Measurements from ENCODE around the gene HRH1. TPM values are rescaled to one million over a fixed set of nuclear protein-coding genes. Genes with fewer than 3 reads are reported as not detected.

Gene HRH1
- total RNA-seq, 1 experiment from 2014 or later, result 11.0 TPM

- intact Hi-C loops (cut with micrococcal nuclease), result no loop called here
- ChIA-PET POLR2A (interaction anchor here (0.6 to 1.7 kb wide), 4 partner anchors 9 to 34 kb away, joined by 3 to 5 read pairs (median 4); no protein-coding TSS in a partner anchor), CTCF (interaction anchor here (0.6 to 2.2 kb wide), 2 partner anchors 228 to 247 kb away, joined by 3 to 6 read pairs; no protein-coding TSS in a partner anchor)
- BruUV-seq (replicated peaks), result no TSS peak
- H3K4me3 Mint-ChIP-seq (ENCODE audit: unreplicated experiment), result no peak overlapping the region
- no peaks in the 10 kb centered on the region for H3K9me3 Mint-ChIP-seq (ENCODE audit: unreplicated experiment)
- peak overlapping the region; percentile 53 for H3K27ac Mint-ChIP-seq (ENCODE audit: low read depth, unreplicated experiment)
- H3K4me1 Mint-ChIP-seq (ENCODE audit: insufficient read depth, unreplicated experiment), result peaks cover 8% of the 10 kb centered on the region
- TF ChIP-seq CTCF (IDR thresholded peaks at IDR 0.05; ENCODE audit: unreplicated experiment), result no peak
- DNase-seq (ENCODE audit: unreplicated experiment), result no peak
- peaks cover 59% of the 10 kb centered on the region for H3K36me3 Mint-ChIP-seq (ENCODE audit: insufficient read depth, unreplicated experiment)
- no peaks in the 10 kb centered on the region for H3K27me3 Mint-ChIP-seq (ENCODE audit: insufficient read depth, unreplicated experiment)
Measured at GRCh38 chr3:11306817-11307589, 152.7 kb downstream of the HRH1 start.

- CTCF ChIA-PET, result interaction anchor here (2.2 kb wide), 1 partner anchor 247 kb away, joined by 6 read pairs; no protein-coding TSS in a partner anchor
- Mint-ChIP-seq H3K9me3 (ENCODE audit: unreplicated experiment) (no peaks in the 10 kb centered on the region), H3K4me1 (ENCODE audit: insufficient read depth, unreplicated experiment) (peaks cover 8% of the 10 kb centered on the region), H3K27ac (ENCODE audit: low read depth, unreplicated experiment) (peak overlapping the region; percentile 53), H3K27me3 (ENCODE audit: insufficient read depth, unreplicated experiment) (no peaks in the 10 kb centered on the region), H3K36me3 (ENCODE audit: insufficient read depth, unreplicated experiment) (peaks cover 56% of the 10 kb centered on the region), H3K4me3 (ENCODE audit: unreplicated experiment) (no peak overlapping the region)
- intact Hi-C loops (cut with micrococcal nuclease), result no loop called here
- TF ChIP-seq CTCF (IDR thresholded peaks at IDR 0.05; ENCODE audit: unreplicated experiment), result no peak
- POLR2A ChIA-PET, result no interaction called here
- BruUV-seq (replicated peaks), result no TSS peak
- DNase-seq (ENCODE audit: unreplicated experiment), result no peak
Measured at GRCh38 chr3:11307830-11308432, 153.6 kb downstream of the HRH1 start.

- intact Hi-C loops (cut with micrococcal nuclease), result no loop called here
- H3K27ac Mint-ChIP-seq (ENCODE audit: low read depth, unreplicated experiment), result no peak overlapping the region
- peaks cover 4% of the 10 kb centered on the region for H3K4me1 Mint-ChIP-seq (ENCODE audit: insufficient read depth, unreplicated experiment)
- no peak for DNase-seq (ENCODE audit: unreplicated experiment)
- BruUV-seq (replicated peaks), result no TSS peak
- CTCF ChIA-PET, result interaction anchor here (0.7 to 1.7 kb wide), 2 partner anchors 24 to 75 kb away, joined by 4 to 7 read pairs; no protein-coding TSS in a partner anchor
- no peak for TF ChIP-seq CTCF (IDR thresholded peaks at IDR 0.05; ENCODE audit: unreplicated experiment)
- POLR2A ChIA-PET, result interaction anchor here (0.7 kb wide), 1 partner anchor 21 kb away, joined by 4 read pairs; no protein-coding TSS in a partner anchor
- H3K36me3 Mint-ChIP-seq (ENCODE audit: insufficient read depth, unreplicated experiment), result peaks cover 62% of the 10 kb centered on the region
- H3K4me3 Mint-ChIP-seq (ENCODE audit: unreplicated experiment), result no peak overlapping the region
- no peaks in the 10 kb centered on the region for H3K27me3 Mint-ChIP-seq (ENCODE audit: insufficient read depth, unreplicated experiment)
- H3K9me3 Mint-ChIP-seq (ENCODE audit: unreplicated experiment), result no peaks in the 10 kb centered on the region
Measured at GRCh38 chr3:11310258-11310657, 156.0 kb downstream of the HRH1 start.

GRCh38 chr3:11312166-11312565, 157.9 kb downstream of the HRH1 start:
- no peak overlapping the region for H3K4me3 Mint-ChIP-seq (ENCODE audit: unreplicated experiment)
- no peaks in the 10 kb centered on the region for H3K9me3 Mint-ChIP-seq (ENCODE audit: unreplicated experiment)
- no peak for DNase-seq (ENCODE audit: unreplicated experiment)
- H3K4me1 Mint-ChIP-seq (ENCODE audit: insufficient read depth, unreplicated experiment), result no peaks in the 10 kb centered on the region
- TF ChIP-seq CTCF (IDR thresholded peaks at IDR 0.05; ENCODE audit: unreplicated experiment), result no peak
- POLR2A ChIA-PET, result interaction anchor here (0.9 kb wide), 1 partner anchor 12 kb away, joined by 3 read pairs; no protein-coding TSS in a partner anchor
- H3K27ac Mint-ChIP-seq (ENCODE audit: low read depth, unreplicated experiment), result no peak overlapping the region
- CTCF ChIA-PET, result interaction anchor here (0.6 to 1.6 kb wide), 5 partner anchors 73 to 969 kb away, joined by 3 to 7 read pairs (median 3); no protein-coding TSS in a partner anchor
- BruUV-seq (replicated peaks), result no TSS peak
- H3K36me3 Mint-ChIP-seq (ENCODE audit: insufficient read depth, unreplicated experiment), result peaks cover 76% of the 10 kb centered on the region
- no peaks in the 10 kb centered on the region for H3K27me3 Mint-ChIP-seq (ENCODE audit: insufficient read depth, unreplicated experiment)
- intact Hi-C loops (cut with micrococcal nuclease), result no loop called here

Data from MCF 10A (cell line).